Mesendoderm (in vitro differentiated cells): ENCODE results near the gene CD226.

Experiments
- DNase-seq: peaks from one replicate; pipeline ENCODE4 v3.0.0; 2013
- H2AK5ac ChIP-seq: 2 replicates; pipeline ENCODE4 v1.6.1; 2013; ENCODE audit warnings: low read length, inconsistent platforms
- H2BK120ac ChIP-seq: 2 replicates; pipeline ENCODE4 v1.6.1; 2013; ENCODE audit warnings: low read depth, mild to moderate bottlenecking, low read length, moderate library complexity, mixed read lengths
- H2BK15ac ChIP-seq: replicated peaks from 2 replicates; pipeline ENCODE4 v1.6.1; 2013; ENCODE audit warnings: low read depth, mild to moderate bottlenecking, moderate library complexity
- H2BK5ac ChIP-seq: 2 replicates; pipeline ENCODE4 v1.6.1; 2013; ENCODE audit warnings: low read length, inconsistent platforms
- H3K18ac ChIP-seq: 2 replicates; pipeline ENCODE4 v1.6.1; 2013; ENCODE audit warnings: mild to moderate bottlenecking, low read length, mixed read lengths
- H3K23ac ChIP-seq: one replicate; pipeline ENCODE4 v1.6.1; 2013; ENCODE audit warnings: low read length
- H3K27ac ChIP-seq: 2 replicates; pipeline ENCODE4 v1.5.1; 2013; ENCODE audit warnings: low read depth, mild to moderate bottlenecking, inconsistent platforms, low read length, moderate library complexity
- H3K27me3 ChIP-seq: 2 replicates; pipeline ENCODE4 v1.6.1; 2013; ENCODE audit warnings: low read length, control low read depth, mild to moderate bottlenecking, inconsistent platforms; ENCODE audit not compliant: insufficient read depth, poor library complexity
- H3K36me3 ChIP-seq: 2 replicates; pipeline ENCODE4 v1.6.1; 2013; ENCODE audit warnings: low read length, inconsistent platforms; ENCODE audit not compliant: control insufficient read depth, insufficient read depth
- H3K4ac ChIP-seq: one replicate; pipeline ENCODE4 v1.6.1; 2013; ENCODE audit warnings: low read depth, mild to moderate bottlenecking, low read length, moderate library complexity
- H3K4me1 ChIP-seq: 2 replicates; pipeline ENCODE4 v1.6.1; 2013; ENCODE audit warnings: low read depth, low read length, inconsistent platforms; ENCODE audit not compliant: control insufficient read depth
- H3K4me2 ChIP-seq: 2 replicates; pipeline ENCODE4 v1.6.1; 2013; ENCODE audit warnings: low read length
- H3K4me3 ChIP-seq: 2 replicates; pipeline ENCODE4 v1.5.1; 2013; ENCODE audit warnings: mild to moderate bottlenecking, low read length
- H3K56ac ChIP-seq: one replicate; pipeline ENCODE4 v1.6.1; 2013; ENCODE audit warnings: low read length
- H3K79me1 ChIP-seq: 2 replicates; pipeline ENCODE4 v1.6.1; 2013; ENCODE audit warnings: low read length, inconsistent platforms
- H3K79me2 ChIP-seq: 2 replicates; pipeline ENCODE4 v1.6.1; 2013; ENCODE audit warnings: mild to moderate bottlenecking, low read length; ENCODE audit not compliant: control insufficient read depth, insufficient read depth
- H3K9ac ChIP-seq: 2 replicates; pipeline ENCODE4 v1.6.1; 2013; ENCODE audit warnings: low read length, inconsistent platforms
- H4K5ac ChIP-seq: one replicate; pipeline ENCODE4 v1.6.1; 2013; ENCODE audit warnings: low read length
- H4K8ac ChIP-seq: one replicate; pipeline ENCODE4 v1.6.1; 2013; ENCODE audit warnings: low read depth, mild to moderate bottlenecking, control low read depth, low read length, moderate library complexity
- WGBS: extraction: QIAGEN DNeasy Blood & Tissue Kit; methylation state at CpG from one replicate; pipeline ENCODE4 v1.1.7; 2013; ENCODE audit warnings: low lambda C conversion rate, missing lambda C conversion rate; ENCODE audit not compliant: insufficient coverage; ENCODE audit errors: extremely low coverage; 5-methylcytosine and 5-hydroxymethylcytosine counted together

CD226 gene

DNA sequence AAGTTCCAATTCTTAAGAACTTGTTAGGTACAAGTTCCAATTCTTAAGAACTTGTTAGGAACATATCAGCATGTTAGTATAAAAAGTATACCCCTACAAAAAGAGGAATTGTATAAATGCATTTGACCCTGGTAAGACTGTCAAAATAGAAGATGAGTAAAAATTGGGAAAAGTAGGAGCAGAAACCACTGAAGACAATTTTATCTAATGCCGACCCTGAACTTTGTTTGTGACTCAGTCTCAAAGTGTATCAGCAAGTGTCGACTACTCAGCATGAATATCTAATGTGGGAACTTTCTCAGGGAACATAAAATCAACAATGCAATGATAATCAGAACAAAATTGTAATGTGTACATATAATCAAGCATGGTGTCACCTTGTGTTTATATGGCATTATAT lies 583 bp upstream of the CD226 start:
- Histone ChIP-seq H4K5ac (no peak overlapping the region), H3K27me3 (no peaks in the 10 kb centered on the region), H3K4me3 (no peak overlapping the region), H4K8ac (no peak overlapping the region), H3K23ac (no peak overlapping the region), H3K9ac (no peak overlapping the region), H3K4me2 (no peak overlapping the region), H2BK15ac (no peak overlapping the region), H3K27ac (no peak overlapping the region), H3K18ac (no peak overlapping the region), H2BK5ac (no peak overlapping the region), H3K4me1 (no peaks in the 10 kb centered on the region), H2AK5ac (no peak overlapping the region), H3K56ac (no peak overlapping the region), H2BK120ac (no peak overlapping the region), H3K4ac (no peak overlapping the region), H3K79me2 (no peaks in the 10 kb centered on the region), H3K36me3 (no peaks in the 10 kb centered on the region), H3K79me1 (no peaks in the 10 kb centered on the region)
- no peak for DNase-seq
- WGBS: no CpG with 5 or more reads among the region's 2 CpGs

DNA sequence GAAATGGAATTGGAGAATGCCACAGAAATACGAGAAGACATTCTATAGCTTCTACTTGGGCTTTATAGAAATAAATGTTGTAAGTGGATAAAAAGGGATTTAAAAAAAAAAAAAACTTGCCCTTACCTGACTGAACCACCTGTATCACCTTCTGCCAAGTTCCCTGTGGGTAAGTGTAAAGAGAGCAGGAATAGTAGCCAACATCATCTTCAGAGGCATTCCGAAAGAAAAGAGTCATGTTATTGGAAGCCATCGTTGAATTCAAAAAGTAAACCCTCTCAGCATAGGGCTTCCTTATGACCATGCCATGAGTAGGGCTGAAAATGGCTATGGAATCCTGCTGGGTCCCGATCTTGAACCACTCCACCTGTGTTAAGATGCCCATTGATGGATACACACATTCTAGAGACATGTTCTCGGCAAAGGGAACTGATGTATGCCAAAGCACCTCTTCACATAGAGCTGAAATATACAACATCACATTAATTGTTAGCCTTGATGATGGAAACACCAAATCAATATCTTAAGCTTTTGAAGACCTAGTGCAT lies 991 bp downstream of the CD226 start:
- DNase-seq: no peak
- no peak overlapping the region for H4K8ac ChIP-seq
- no peak overlapping the region for H3K56ac ChIP-seq
- H3K79me1 ChIP-seq: no peaks in the 10 kb centered on the region
- no peak overlapping the region for H3K4ac ChIP-seq
- H3K36me3 ChIP-seq: no peaks in the 10 kb centered on the region
- H3K18ac ChIP-seq: no peak overlapping the region
- H3K4me3 ChIP-seq: no peak overlapping the region
- H3K27ac ChIP-seq: no peak overlapping the region
- H2BK15ac ChIP-seq: no peak overlapping the region
- H2AK5ac ChIP-seq: no peak overlapping the region
- no peak overlapping the region for H2BK5ac ChIP-seq
- no peaks in the 10 kb centered on the region for H3K4me1 ChIP-seq
- no peak overlapping the region for H2BK120ac ChIP-seq
- no CpG with 5 or more reads among the region's 5 CpGs for WGBS
- H3K79me2 ChIP-seq: no peaks in the 10 kb centered on the region
- H3K9ac ChIP-seq: no peak overlapping the region
- H4K5ac ChIP-seq: no peak overlapping the region
- no peak overlapping the region for H3K4me2 ChIP-seq
- H3K27me3 ChIP-seq: no peaks in the 10 kb centered on the region
- no peak overlapping the region for H3K23ac ChIP-seq

DNA sequence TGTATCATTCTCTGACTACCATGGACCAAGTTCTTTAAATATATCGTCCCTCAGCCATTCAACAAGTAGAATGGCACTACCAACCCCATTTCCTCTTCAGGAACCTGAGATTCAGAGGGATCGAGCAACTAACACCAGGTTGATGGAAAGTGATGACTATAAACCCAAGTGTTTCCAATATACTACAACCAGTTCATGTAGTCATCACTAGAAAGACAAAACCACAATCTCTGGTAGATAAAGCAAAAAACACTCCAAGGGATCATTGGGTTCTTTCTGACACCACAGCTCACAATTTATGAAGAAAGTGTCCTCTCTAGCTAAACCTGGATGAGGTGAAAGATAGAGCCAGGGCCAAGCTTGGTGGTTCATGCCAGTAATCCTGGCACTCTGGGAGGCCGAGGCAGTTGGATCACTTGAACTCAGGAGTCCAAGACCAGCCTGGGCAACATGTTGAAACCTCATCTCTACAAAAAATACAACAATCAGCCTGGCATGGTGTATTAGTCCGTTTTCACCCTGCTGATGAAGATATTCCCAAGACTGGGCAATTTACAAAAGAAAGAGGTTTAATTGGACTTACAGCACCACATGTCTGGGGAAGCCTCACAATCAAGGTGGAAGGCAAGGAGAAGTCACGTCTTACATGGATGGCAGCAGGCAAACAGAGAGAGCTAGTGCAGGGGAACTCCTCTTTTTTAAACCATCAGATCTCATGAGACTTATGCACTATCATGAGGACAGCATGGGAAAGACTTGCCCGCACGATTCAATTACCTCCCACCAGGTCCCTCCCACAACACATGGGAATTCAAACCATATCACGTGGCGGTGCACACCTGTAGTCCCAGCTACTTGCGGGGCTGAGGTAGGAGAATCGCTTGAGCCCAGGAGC lies 2.2 kb downstream of the CD226 start:
- Histone ChIP-seq H3K18ac (no peak overlapping the region), H2BK5ac (no peak overlapping the region), H3K27me3 (no peaks in the 10 kb centered on the region), H3K4me1 (no peaks in the 10 kb centered on the region), H2BK15ac (no peak overlapping the region), H2BK120ac (no peak overlapping the region), H4K8ac (no peak overlapping the region), H3K36me3 (no peaks in the 10 kb centered on the region), H3K9ac (no peak overlapping the region), H2AK5ac (no peak overlapping the region), H3K79me1 (no peaks in the 10 kb centered on the region), H4K5ac (no peak overlapping the region), H3K4ac (no peak overlapping the region), H3K56ac (no peak overlapping the region), H3K4me3 (no peak overlapping the region), H3K79me2 (no peaks in the 10 kb centered on the region), H3K23ac (no peak overlapping the region), H3K27ac (no peak overlapping the region), H3K4me2 (no peak overlapping the region)
- WGBS: no CpG with 5 or more reads among the region's 11 CpGs
- DNase-seq: no peak

DNA sequence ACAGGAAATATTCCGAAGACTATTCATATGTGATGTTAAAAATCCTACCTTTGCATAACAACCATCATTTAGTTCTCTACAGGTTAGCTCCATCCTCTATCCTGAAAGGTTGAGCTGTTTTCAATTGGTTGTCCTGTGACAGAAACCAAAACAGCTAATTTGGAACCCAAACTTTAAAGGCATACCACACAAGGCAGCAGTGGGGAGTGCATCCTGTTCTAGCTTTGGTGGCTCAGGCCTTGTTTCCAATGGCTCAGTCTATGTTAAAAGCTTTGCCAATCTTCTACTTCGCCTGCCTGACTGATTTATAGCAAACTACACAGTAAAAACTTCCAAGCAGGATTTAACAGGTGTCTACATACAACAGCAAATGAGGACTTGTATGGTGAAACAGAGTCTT lies 3.2 kb downstream of the CD226 start:
- no peak overlapping the region for H4K8ac ChIP-seq
- no peak overlapping the region for H3K18ac ChIP-seq
- no peak overlapping the region for H2BK120ac ChIP-seq
- no peaks in the 10 kb centered on the region for H3K79me1 ChIP-seq
- H3K4me1 ChIP-seq: no peaks in the 10 kb centered on the region
- no peak overlapping the region for H3K4me3 ChIP-seq
- H4K5ac ChIP-seq: no peak overlapping the region
- H3K4me2 ChIP-seq: no peak overlapping the region
- H2AK5ac ChIP-seq: no peak overlapping the region
- H3K36me3 ChIP-seq: no peaks in the 10 kb centered on the region
- no peak overlapping the region for H3K9ac ChIP-seq
- H3K27me3 ChIP-seq: no peaks in the 10 kb centered on the region
- no peak overlapping the region for H2BK15ac ChIP-seq
- H3K4ac ChIP-seq: no peak overlapping the region
- DNase-seq: no peak
- H3K56ac ChIP-seq: no peak overlapping the region
- no peak overlapping the region for H2BK5ac ChIP-seq
- WGBS: no CpG with 5 or more reads among the region's 2 CpGs
- no peak overlapping the region for H3K27ac ChIP-seq
- no peaks in the 10 kb centered on the region for H3K79me2 ChIP-seq
- no peak overlapping the region for H3K23ac ChIP-seq

DNA sequence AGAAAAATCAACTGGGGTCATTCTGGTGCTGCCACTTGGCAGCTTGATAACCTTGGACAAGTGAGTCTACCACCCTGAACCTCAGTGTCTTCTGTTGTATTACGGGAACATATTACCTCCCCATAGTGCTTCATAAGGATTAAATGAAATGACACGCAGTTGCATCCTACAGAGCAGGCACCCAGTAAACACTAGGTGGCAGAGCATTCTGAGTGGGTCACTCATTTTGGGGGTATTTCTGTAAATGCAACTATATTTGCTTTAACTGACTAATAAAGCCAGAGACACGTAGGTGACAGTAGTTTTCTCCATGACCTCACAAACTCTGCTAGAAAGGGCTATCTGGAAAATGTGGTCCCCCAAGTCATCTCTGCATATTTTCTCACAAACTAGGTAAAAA lies 4.7 kb downstream of the CD226 start:
- Histone ChIP-seq H3K4me2 (no peak overlapping the region), H3K79me1 (no peaks in the 10 kb centered on the region), H3K56ac (no peak overlapping the region), H4K5ac (no peak overlapping the region), H4K8ac (no peak overlapping the region), H2AK5ac (no peak overlapping the region), H3K27ac (no peak overlapping the region), H3K27me3 (no peaks in the 10 kb centered on the region), H3K4me3 (no peak overlapping the region), H2BK120ac (no peak overlapping the region), H3K23ac (no peak overlapping the region), H2BK5ac (no peak overlapping the region), H3K79me2 (no peaks in the 10 kb centered on the region), H3K36me3 (no peaks in the 10 kb centered on the region), H3K18ac (no peak overlapping the region), H3K4ac (no peak overlapping the region), H3K9ac (no peak overlapping the region), H2BK15ac (no peak overlapping the region), H3K4me1 (no peaks in the 10 kb centered on the region)
- DNase-seq: no peak
- WGBS: no CpG with 5 or more reads among the region's 3 CpGs
